ENCODE measurements around the gene PITPNC1.
A peak's percentile ranks its signal among the peaks of the same experiment; 100 is the strongest.
"Not testable (repeated sequence)": the region's sequence is repeated elsewhere in the genome, so short reads cannot be mapped to it uniquely, and the experiment has no call there.

The PITPNC1 gene

GRCh38 chr17:67577429-67578141, 200.5 kb downstream of the PITPNC1 start:
- DNase-seq (ENCODE audit: low read depth in 2 of 2), result no peak

GRCh38 chr17:67578142-67578457, 201.0 kb downstream of the PITPNC1 start:
- no peak for DNase-seq (ENCODE audit: low read depth in 2 of 2)

GRCh38 chr17:67578679-67579405, 201.8 kb downstream of the PITPNC1 start:
- DNase-seq (ENCODE audit: low read depth in 2 of 2), result not testable (repeated sequence)

GRCh38 chr17:67582673-67583081, 205.6 kb downstream of the PITPNC1 start:
- no peak for DNase-seq (ENCODE audit: low read depth in 2 of 2)

GRCh38 chr17:67585077-67585602, 208.1 kb downstream of the PITPNC1 start:
- no peak for DNase-seq (ENCODE audit: low read depth in 2 of 2)

GRCh38 chr17:67588326-67588725, 211.2 kb downstream of the PITPNC1 start:
- DNase-seq (ENCODE audit: low read depth in 2 of 2), result no peak

- DNase-seq (ENCODE audit: low read depth in 2 of 2), result no peak
Observed at GRCh38 chr17:67594115-67594880, 217.2 kb downstream of the PITPNC1 start.

- no peak for DNase-seq (ENCODE audit: low read depth in 2 of 2)
Observed at GRCh38 chr17:67600408-67600807, 223.3 kb downstream of the PITPNC1 start.

GRCh38 chr17:67601897-67602296, 224.8 kb downstream of the PITPNC1 start:
- DNase-seq (ENCODE audit: low read depth in 2 of 2), result no peak

GRCh38 chr17:67602444-67602843, 225.4 kb downstream of the PITPNC1 start:
- no peak for DNase-seq (ENCODE audit: low read depth in 2 of 2)

- DNase-seq (ENCODE audit: low read depth in 2 of 2), result peak in 1 of 2 experiments; percentile 7
Observed at GRCh38 chr17:67602974-67603373, 225.9 kb downstream of the PITPNC1 start.

- DNase-seq (ENCODE audit: low read depth in 2 of 2), result no peak
Observed at GRCh38 chr17:67605256-67605912, 228.3 kb downstream of the PITPNC1 start.

- no peak for DNase-seq (ENCODE audit: low read depth in 2 of 2)
Observed at GRCh38 chr17:67606471-67606870, 229.4 kb downstream of the PITPNC1 start.

GRCh38 chr17:67606896-67607604, 230.0 kb downstream of the PITPNC1 start:
- DNase-seq (ENCODE audit: low read depth in 2 of 2), result no peak

GRCh38 chr17:67610061-67610460, 233.0 kb downstream of the PITPNC1 start:
- no peak for DNase-seq (ENCODE audit: low read depth in 2 of 2)

- no peak for DNase-seq (ENCODE audit: low read depth in 2 of 2)
Observed at GRCh38 chr17:67613961-67614360, 236.9 kb downstream of the PITPNC1 start.

- no peak for DNase-seq (ENCODE audit: low read depth in 2 of 2)
Observed at GRCh38 chr17:67615011-67615561, 238.0 kb downstream of the PITPNC1 start.

GRCh38 chr17:67615736-67616135, 238.7 kb downstream of the PITPNC1 start:
- no peak for DNase-seq (ENCODE audit: low read depth in 2 of 2)

- no peak for DNase-seq (ENCODE audit: low read depth in 2 of 2)
Observed at GRCh38 chr17:67617304-67617899, 240.3 kb downstream of the PITPNC1 start.

GRCh38 chr17:67619555-67619954, 242.5 kb downstream of the PITPNC1 start:
- DNase-seq (ENCODE audit: low read depth in 2 of 2), result no peak

- no peak for DNase-seq (ENCODE audit: low read depth in 2 of 2)
Observed at GRCh38 chr17:67620088-67620487, 243.0 kb downstream of the PITPNC1 start.
